Caco-2 (cell line): ENCODE results near the gene NBPF1. TPM values are rescaled to one million over a fixed set of nuclear protein-coding genes. Genes with fewer than 3 reads are reported as not detected.
"Not testable (repeated sequence)": the region's sequence is repeated elsewhere in the genome, so short reads cannot be mapped to it uniquely, and the experiment has no call there.

Experiments used
- BruUV-seq: library from RNA; stranded (reverse); fragments of 400-500 nt; replicated peaks from 2 replicates; lab custom pipeline; 2021; lab: Mats Ljungman, UMichigan
- CTCF ChIA-PET: fragments of 300-600 bp; sonication (Branson Sonifier 250); formaldehyde crosslinking; loops from one replicate; lab custom pipeline; 2022; ENCODE audit warnings: antibody characterized with exemption; lab: Charles Lee
- POLR2A ChIA-PET: fragments of 300-600 bp; sonication (Branson Sonifier 250); formaldehyde crosslinking; loops from one replicate; lab custom pipeline; 2022; ENCODE audit warnings: antibody characterized with exemption; lab: Charles Lee
- DNase-seq, 2 experiments: peaks; one replicate each; pipeline versions ENCODE4 v3.0.0 to v3.0.0-alpha.2; 2020 to 2022
- H3K27me3 ChIP-seq: replicated peaks from 2 replicates; pipeline ENCODE4 v1.6.0; 2011; ENCODE audit warnings: low read length; ENCODE audit not compliant: control insufficient read depth, insufficient read depth
- H3K36me3 ChIP-seq: 2 replicates; pipeline ENCODE4 v1.5.1; 2011; ENCODE audit warnings: low read length; ENCODE audit not compliant: control insufficient read depth, insufficient read depth
- H3K4me1 ChIP-seq: fragments of 250-450 bp; sonication (Bioruptor Pico); 2 replicates; pipeline ENCODE4 v1.5.1; 2020; ENCODE audit warnings: mild to moderate bottlenecking
- H3K4me3 ChIP-seq: 2 replicates; pipeline ENCODE4 v1.5.1; 2011; ENCODE audit warnings: low read depth, mild to moderate bottlenecking, control low read depth, low read length
- H3K9me3 ChIP-seq: fragments of 250-450 bp; sonication (Bioruptor Pico); 2 replicates; pipeline ENCODE4 v1.5.1; 2020; ENCODE audit warnings: mild to moderate bottlenecking, moderate library complexity
- H3K27ac Mint-ChIP-seq: one replicate; pipeline ENCODE4 v1.8.0; 2022; ENCODE audit warnings: mixed read lengths; ENCODE audit not compliant: unreplicated experiment
- H3K27me3 Mint-ChIP-seq: one replicate; pipeline ENCODE4 v1.8.0; 2022; ENCODE audit warnings: mixed read lengths; ENCODE audit not compliant: insufficient read depth, unreplicated experiment
- H3K36me3 Mint-ChIP-seq: one replicate; pipeline ENCODE4 v1.8.0; 2022; ENCODE audit warnings: mild to moderate bottlenecking, mixed read lengths; ENCODE audit not compliant: insufficient read depth, unreplicated experiment
- H3K4me1 Mint-ChIP-seq: one replicate; pipeline ENCODE4 v1.8.0; 2022; ENCODE audit warnings: low read depth, mixed read lengths; ENCODE audit not compliant: unreplicated experiment
- H3K4me3 Mint-ChIP-seq: one replicate; pipeline ENCODE4 v1.8.0; 2022; ENCODE audit warnings: mild to moderate bottlenecking, moderate library complexity, mixed read lengths; ENCODE audit not compliant: unreplicated experiment
- H3K9me3 Mint-ChIP-seq: one replicate; pipeline ENCODE4 v1.8.0; 2022; ENCODE audit warnings: mixed read lengths; ENCODE audit not compliant: unreplicated experiment
- intact Hi-C: fragments of 100-400 bp; cut with micrococcal nuclease; formaldehyde crosslinking; loops from one replicate; pipeline ENCODE4 v1.10.0; 2022; ENCODE audit not compliant: unreplicated experiment
- total RNA-seq: library from RNA; stranded (reverse); gene quantifications from 2 replicates; pipeline ENCODE4 v1.2.3, GENCODE V29; 2022
- TF ChIP-seq, protein P1 (sequence below), 2 experiments: fragments of 200-600 bp in 1 of 2; IDR thresholded peaks; 1 replicate in 1 of 2; 2 replicates in 1 of 2; pipeline versions ENCODE4 v1.5.1 to v1.8.0; 2011 to 2022; ENCODE audit warnings: antibody characterized with exemption in 1 of 2, control low read depth in 1 of 2, inconsistent platforms in 1 of 2, low read depth in 1 of 2, low read length in 1 of 2, mild to moderate bottlenecking in 1 of 2, moderate library complexity in 1 of 2; ENCODE audit not compliant: insufficient read depth in 1 of 2, severe bottlenecking in 1 of 2, unreplicated experiment in 1 of 2

Gene NBPF1
- total RNA-seq, 1 experiment from 2014 or later = 59.3 TPM

DNA sequence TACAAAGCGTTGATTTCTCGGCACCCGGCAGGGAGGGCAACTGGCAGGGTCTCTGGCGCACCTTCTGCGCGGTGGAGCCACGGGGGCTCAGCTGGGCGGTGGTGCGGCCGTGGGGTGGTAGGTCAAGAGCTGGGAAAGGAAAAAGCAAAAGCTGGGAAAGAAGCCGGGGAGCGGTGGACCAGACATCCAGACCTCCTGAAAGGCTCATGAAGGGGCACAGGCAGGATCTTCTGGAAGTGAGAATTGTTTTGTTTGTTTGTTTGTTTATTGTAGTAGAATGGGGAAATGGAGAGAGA, 92.1 kb downstream of the NBPF1 start:
- Mint-ChIP-seq H3K27me3 (no peaks in the 10 kb centered on the region), H3K36me3 (no peaks in the 10 kb centered on the region), H3K4me1 (no peaks in the 10 kb centered on the region), H3K27ac (no peak overlapping the region), H3K4me3 (no peak overlapping the region), H3K9me3 (no peaks in the 10 kb centered on the region)
- CTCF ChIA-PET = no interaction called here
- Histone ChIP-seq H3K36me3 (no peaks in the 10 kb centered on the region), H3K4me3 (no peak overlapping the region), H3K9me3 (no peaks in the 10 kb centered on the region), H3K27me3 (no peaks in the 10 kb centered on the region), H3K4me1 (no peaks in the 10 kb centered on the region)
- intact Hi-C loops = no loop called here
- TF ChIP-seq, protein P1, sequence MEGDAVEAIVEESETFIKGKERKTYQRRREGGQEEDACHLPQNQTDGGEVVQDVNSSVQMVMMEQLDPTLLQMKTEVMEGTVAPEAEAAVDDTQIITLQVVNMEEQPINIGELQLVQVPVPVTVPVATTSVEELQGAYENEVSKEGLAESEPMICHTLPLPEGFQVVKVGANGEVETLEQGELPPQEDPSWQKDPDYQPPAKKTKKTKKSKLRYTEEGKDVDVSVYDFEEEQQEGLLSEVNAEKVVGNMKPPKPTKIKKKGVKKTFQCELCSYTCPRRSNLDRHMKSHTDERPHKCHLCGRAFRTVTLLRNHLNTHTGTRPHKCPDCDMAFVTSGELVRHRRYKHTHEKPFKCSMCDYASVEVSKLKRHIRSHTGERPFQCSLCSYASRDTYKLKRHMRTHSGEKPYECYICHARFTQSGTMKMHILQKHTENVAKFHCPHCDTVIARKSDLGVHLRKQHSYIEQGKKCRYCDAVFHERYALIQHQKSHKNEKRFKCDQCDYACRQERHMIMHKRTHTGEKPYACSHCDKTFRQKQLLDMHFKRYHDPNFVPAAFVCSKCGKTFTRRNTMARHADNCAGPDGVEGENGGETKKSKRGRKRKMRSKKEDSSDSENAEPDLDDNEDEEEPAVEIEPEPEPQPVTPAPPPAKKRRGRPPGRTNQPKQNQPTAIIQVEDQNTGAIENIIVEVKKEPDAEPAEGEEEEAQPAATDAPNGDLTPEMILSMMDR (IDR thresholded peaks at IDR 0.05; ENCODE audit: insufficient read depth in 1 of 2, low read depth in 1 of 2, low read length in 1 of 2, severe bottlenecking in 1 of 2, unreplicated experiment in 1 of 2) = no peak
- no peak for DNase-seq
- BruUV-seq = no TSS peak
- POLR2A ChIA-PET = no interaction called here

DNA sequence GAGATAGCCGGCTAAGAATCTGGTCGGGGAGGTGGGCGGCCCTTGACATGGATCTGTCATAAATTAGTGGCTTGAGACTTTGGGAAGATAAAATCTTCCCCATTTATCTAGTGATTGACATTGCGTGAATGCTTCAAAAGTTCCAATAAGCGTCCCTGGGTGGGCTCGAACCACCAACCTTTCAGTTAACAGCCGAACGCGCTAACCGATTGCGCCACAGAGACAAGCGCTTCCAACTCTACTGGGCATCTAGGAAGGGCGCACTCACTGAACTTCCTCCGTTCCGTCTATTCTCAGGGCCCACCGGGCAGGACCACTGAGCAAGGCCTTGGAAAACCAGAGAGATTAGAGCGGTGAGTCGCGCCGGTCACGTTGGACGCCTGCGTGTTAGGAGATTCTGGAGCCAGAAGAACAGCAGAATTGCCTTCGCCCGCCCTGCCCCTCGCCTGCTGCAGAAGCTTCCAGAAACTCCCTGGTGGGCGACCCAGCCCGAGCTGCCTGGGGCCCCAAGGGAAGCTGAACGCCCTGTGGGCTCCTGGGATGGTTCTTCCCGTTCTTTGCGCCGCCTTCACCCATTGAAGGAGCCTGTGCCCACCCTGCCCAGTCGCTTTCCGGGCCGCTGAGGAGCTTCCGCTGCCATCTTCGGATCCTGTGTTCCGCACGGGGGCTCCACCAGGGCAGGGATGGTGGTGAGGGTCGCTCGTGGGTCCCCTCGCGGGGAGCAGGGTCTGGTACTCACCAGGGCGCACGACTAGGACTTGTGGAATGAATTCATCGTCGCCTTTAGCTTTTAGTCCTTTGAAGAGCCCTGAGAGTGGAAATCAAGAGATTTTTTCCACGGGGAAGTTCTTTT, 92.7 kb downstream of the NBPF1 start:
- H3K27me3 ChIP-seq, POLR2A ChIA-PET, BruUV-seq, CTCF ChIA-PET, H3K4me1 ChIP-seq, H3K4me1 Mint-ChIP-seq, H3K36me3 ChIP-seq, H3K4me3 ChIP-seq, intact Hi-C loops, H3K9me3 ChIP-seq, H3K27me3 Mint-ChIP-seq, H3K27ac Mint-ChIP-seq, H3K9me3 Mint-ChIP-seq, H3K36me3 Mint-ChIP-seq, H3K4me3 Mint-ChIP-seq, DNase-seq: not testable (repeated sequence)

DNA sequence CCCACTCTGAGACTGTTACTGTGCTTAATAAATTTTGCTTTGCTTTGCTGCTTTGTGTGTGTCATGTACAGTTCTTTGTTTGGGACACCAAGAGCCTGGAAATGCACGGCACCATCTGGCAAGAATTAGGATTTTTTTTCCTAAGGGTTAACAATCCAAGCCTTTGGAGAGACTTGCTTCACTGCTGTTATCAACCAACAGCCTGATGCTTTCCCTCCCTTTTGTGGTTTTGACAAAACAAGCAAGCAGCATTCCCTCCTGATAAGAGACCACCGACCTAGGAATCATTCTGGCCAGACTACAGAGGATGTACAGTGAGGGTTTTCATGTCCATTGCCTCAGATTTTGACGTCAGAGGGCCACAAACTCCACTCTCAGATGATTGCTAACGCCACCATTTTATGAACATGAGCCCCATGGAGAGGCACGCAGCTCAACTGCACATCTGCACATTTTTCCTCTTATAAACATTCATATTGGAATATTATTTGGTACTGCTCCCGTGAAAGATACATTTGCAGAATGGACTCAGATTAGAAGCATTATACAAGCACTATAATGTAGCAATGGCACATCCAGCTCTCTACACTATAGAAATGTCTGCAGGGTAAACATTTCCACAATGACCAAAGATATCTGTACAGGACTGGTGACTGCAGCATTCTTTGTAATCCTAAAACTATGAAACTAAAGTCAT, 94.0 kb downstream of the NBPF1 start:
- H3K4me3 ChIP-seq, DNase-seq, H3K9me3 Mint-ChIP-seq, BruUV-seq, H3K27ac Mint-ChIP-seq, H3K36me3 Mint-ChIP-seq, H3K4me3 Mint-ChIP-seq, H3K27me3 ChIP-seq, H3K4me1 Mint-ChIP-seq, intact Hi-C loops, H3K27me3 Mint-ChIP-seq, H3K9me3 ChIP-seq, H3K36me3 ChIP-seq, CTCF ChIA-PET, POLR2A ChIA-PET, H3K4me1 ChIP-seq: not testable (repeated sequence)

GRCh38 chr1:16518913-16519254, 94.5 kb downstream of the NBPF1 start:
- intact Hi-C loops, POLR2A ChIA-PET, H3K27ac Mint-ChIP-seq, H3K9me3 ChIP-seq, H3K4me1 Mint-ChIP-seq, H3K4me3 Mint-ChIP-seq, H3K36me3 ChIP-seq, H3K9me3 Mint-ChIP-seq, H3K27me3 ChIP-seq, H3K4me1 ChIP-seq, H3K27me3 Mint-ChIP-seq, CTCF ChIA-PET, H3K36me3 Mint-ChIP-seq, DNase-seq, BruUV-seq, H3K4me3 ChIP-seq: not testable (repeated sequence)

DNA sequence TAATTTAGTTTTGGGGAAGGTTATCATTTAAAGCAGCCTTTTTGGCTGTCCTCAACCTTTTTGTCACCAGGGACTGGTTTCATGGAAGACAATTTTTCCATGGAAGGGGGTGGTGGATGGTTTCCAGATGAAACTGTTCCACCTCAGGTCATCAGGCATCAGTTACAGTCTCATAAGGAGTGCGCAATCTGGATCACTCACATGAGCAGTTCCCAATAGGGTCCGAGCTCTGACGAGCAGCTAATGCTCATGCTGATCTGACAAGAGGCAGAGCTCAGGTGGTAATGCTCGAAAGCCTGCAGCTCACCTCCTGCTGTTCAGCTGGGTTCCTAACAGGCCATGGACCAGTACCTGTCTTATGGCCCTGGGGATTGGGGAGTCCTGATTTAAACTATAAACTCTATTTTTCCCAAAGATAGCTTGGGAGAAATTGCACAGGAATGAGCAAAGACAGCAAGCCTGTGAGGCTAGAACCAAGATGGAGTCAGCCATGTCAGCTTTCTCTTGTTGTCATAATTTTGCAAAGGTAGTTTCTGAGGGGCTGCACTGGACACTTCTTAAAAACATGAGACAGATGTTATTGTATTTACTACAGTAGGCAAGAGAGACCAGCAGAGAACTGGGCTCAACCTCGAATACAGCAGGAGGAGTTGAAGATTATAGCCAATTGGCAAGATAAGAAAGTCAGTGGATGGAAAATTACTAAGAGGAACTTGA, 96.5 kb downstream of the NBPF1 start:
- POLR2A ChIA-PET = interaction anchor here (0.5 kb wide), 1 partner anchor 704 kb away, joined by 3 read pairs; no protein-coding TSS in a partner anchor
- H3K27ac Mint-ChIP-seq, H3K27me3 Mint-ChIP-seq, H3K4me3 ChIP-seq, H3K27me3 ChIP-seq, H3K4me1 Mint-ChIP-seq, H3K9me3 ChIP-seq, H3K9me3 Mint-ChIP-seq, H3K36me3 ChIP-seq, intact Hi-C loops, DNase-seq, BruUV-seq, H3K4me3 Mint-ChIP-seq, CTCF ChIA-PET, H3K36me3 Mint-ChIP-seq, H3K4me1 ChIP-seq: not testable (repeated sequence)
